ENCODE results near the gene COL15A1.
A peak's percentile ranks its signal among the peaks of the same experiment; 100 is the strongest.
"Not testable (repeated sequence)": the region's sequence is repeated elsewhere in the genome, so short reads cannot be mapped to it uniquely, and the experiment has no call there.

Gene COL15A1

GRCh38 chr9:98943682-98944056 is at the start of gene COL15A1:
Gene COL15A1 (plus strand): TSS chr9:98943907. CDS start chr9:98944062, 155 bp downstream.
- DNase-seq: peak; percentile 38

- DNase-seq: no peak
Measured at GRCh38 chr9:98894171-98894570, 49.5 kb upstream of the COL15A1 start.

DNA sequence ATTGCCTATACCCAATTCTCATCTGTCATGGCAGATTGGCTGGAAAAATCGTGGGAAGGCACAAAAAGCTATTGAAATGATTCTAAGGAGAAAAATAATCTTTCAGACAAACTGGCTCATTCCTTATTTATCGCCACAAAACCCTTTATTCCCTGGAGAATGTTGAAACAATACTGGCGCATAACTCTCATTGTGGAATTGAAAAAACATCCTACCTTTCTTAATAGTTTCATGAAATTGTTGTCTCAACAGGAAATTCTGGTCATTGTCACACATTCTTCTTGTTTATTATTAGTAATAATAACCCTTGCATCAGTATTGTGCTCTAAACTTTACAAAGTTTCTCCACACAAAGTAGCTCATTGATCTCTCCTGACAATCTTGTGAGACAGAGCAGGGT is 48.9 kb upstream of the COL15A1 start:
- no peak for DNase-seq

GRCh38 chr9:98896632-98897031 is 47.1 kb upstream of the COL15A1 start:
- no peak for DNase-seq

DNA sequence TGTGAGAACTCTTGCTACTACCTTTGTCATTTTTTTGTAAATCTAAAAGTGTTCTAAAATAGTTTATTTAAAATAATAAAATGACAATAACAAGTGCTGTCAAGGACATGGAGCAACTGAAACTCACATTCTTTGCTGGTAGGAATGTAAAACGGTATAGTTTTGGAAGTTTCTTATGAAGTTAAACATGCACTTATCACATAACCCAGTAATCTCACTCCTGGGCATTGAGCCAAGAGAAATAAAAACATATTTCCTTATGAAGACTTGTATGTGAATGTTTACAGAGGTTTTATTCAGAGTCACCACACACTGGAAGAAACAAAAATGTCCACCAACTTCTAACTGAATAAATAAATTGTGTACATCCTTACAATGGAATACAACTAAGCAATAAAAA is 46.0 kb upstream of the COL15A1 start:
- DNase-seq: no peak

DNA sequence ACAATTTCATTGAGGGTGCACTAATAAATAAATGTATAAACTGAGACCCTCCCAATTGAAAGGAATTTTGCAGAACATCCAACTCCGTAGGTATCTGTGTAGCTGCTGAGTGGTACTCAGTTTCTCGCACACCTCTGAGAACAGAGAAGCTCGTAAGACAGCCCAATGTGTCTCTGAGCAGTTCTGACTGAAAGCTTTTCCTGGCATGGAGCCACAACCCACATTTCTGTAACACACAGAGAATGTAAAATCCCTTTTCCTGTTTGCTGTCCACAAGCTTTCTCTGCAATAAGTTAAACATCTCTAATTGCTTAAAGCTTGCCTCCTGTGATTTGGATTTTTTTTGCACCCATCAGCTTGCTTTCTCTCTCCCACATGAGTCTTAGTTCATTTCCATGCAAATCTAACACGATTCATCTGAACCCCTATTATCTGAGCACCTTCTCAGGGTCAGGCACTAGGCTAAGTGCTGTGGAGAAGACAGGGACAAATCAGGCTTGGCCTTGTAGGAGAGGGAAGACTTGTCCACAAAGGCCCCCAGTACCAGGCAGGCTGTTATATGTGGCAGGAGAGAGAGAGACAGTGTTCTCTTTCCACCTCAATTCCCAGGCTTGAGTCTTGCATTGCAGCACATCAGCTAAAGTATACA is 44.2 kb upstream of the COL15A1 start:
- no peak for DNase-seq

GRCh38 chr9:98900244-98900643 is 43.5 kb upstream of the COL15A1 start:
- DNase-seq: no peak

DNA sequence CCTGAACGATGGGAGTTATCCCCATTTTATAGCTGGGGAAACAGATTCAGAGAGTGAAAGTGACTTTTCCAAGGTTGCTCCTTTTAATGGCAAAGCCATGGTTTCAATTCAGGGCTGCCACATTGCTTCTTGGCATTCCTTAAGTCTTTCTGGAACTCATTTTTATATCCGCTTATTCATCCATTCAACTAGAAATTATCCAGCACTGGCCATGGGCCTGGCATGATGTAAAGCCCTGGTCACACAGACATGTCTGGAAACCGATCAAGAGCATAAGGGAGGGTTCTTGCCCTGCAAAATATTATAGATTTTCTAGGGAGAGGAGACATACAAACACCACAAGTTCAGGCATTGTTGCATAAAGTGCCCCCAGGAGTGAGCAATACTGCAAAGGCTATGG is 43.0 kb upstream of the COL15A1 start:
- DNase-seq: no peak

DNA sequence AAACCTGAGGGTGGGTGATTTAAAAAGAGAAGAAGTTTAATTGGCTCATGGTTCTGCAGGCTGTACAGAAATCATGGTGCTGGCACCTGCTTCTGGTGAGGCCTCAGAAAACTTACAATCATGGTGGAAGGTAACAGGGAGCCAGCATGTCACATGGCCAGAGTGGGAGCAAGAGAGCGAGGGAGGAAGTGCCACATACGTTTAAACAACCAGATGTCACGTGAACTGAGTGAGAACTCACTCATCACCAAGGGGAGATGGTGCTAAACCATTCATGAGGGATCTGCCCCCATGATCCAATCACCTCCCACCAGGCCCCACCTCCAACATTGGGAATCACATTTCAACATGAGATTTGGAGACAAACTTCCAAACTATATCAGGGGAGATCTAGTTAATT is 41.9 kb upstream of the COL15A1 start:
- DNase-seq: not testable (repeated sequence)

DNA sequence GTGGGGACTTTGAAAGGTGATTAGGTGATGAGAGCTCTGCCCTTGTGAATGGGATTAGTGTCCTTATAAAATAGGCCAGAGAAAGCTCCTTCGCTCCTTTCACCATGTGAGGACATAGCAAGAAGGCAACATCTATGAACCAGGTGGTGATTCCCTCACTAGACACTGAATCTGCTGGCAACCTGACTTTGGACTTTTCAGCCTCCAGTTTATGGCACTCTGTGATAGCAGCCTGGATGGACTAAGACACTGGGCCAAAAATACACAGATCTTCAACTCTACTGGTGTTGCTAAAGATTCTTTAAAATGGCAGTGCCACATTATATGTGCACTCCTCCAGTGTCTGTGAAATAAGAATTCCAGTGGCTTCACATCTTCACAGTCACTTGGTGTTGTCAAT is 41.2 kb upstream of the COL15A1 start:
- DNase-seq: no peak

GRCh38 chr9:98902925-98903324 is 40.8 kb upstream of the COL15A1 start:
- no peak for DNase-seq

DNA sequence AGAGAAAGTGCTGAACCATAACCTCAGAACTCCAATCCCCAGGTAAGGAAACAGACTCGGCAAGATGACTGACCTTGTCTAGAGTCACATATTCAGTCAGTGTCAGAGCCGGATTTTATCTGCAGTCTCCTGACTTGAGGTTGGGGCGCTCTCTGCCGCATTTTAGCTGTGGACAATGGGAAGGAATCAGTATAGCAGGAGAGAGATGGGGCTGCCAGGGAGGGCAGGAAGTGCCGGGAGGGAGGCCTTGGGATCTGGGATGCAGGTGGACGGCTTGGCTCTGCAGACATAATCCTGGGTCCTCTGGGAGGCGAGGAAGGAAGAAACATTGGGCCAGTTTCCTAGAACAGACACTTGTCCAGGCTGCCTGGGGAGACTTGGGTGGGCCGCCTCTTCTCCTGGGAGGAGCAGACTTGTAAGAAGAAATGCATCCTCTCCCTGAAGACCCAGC is 39.7 kb upstream of the COL15A1 start:
- no peak for DNase-seq

- DNase-seq: no peak
Measured at GRCh38 chr9:98905015-98905414, 38.7 kb upstream of the COL15A1 start.

DNA sequence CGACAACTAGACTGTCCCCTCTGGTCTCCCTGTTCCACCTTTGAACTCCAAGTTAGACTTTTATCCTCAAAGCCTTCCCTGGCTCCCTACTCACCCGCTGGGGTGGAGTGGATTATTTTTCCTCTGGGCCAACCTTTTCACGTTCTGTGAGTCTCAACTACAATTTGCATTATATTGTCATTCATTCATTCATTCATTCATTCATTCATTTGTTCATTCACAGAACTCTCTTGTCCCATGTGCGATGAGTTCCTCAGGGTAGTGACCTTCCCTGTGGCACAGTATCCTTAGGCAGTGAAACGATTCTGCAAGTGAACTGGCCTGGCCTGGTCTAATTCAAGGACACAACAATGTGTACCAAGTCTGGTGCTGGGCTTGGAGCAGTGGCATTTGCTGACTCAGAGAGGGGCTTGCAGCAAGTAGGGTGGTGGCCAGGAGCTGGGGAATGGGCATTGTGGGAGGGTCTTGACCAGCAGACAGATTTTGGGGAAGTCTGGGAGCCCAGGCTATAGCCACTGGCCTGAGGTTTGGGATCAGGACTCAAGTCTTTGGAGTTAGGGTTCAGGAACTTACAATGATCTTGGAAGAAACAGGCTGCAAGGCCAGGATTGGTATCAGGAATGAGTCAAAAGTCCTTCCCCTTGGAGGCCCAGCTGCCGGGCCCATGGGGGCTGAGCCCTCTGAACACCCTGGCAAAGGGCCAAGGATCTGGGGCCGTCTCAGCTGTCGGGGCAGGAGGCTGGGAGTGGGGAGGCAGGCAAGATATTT is 37.2 kb upstream of the COL15A1 start:
- DNase-seq: no peak

DNA sequence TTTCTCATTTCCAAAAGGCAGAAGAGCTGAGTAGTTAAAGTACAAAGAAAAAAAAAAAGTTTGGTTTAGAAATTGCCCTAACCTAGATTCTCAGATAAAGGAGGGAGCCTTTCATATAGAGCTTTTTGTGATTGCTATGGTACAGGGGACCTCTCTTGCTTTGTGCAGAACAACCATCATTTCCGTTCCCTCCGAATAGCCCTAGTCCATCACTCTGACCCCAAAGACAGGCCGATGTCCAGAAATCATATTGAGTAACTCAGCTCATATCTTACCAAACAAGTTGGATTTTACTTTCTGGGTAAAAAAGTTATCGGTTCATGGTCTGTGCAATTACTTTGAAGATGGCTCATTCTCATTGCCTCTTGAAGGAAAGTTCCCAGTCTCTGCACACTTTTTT is 36.7 kb upstream of the COL15A1 start:
- no peak for DNase-seq

DNA sequence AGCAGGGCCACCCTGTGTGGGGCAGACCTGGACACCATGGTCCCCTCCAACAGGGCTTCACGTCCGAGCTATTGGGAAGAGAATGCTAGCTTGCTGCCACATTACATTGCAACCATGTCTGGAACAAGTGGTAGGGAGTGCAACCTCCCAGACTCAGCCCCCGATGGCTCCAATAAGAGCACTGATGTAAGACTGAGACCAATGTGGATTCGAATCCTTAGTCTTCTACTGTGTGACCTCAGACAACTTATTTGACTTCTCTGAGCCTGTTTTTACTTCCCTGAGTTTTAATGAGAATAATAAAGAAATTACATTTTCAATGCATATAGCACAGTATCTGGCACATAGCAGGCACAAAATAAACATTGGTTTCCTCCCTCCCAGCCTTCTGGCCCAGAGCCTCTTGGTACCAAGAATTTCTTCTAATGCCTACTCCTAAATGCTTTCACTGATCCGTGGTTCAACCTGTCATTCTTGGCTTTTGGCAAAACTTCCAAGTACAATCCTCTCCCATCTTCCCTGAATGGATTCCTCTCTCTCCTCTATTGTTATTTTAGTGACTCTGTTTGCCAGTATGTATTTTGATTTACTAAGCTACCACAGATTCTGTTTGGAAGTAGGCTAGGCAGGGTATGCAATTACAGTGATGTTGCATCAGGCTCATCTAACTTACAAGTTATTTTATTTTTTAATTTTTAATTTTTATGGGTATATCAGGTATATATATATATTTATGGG is 34.6 kb upstream of the COL15A1 start:
- DNase-seq: no peak

DNA sequence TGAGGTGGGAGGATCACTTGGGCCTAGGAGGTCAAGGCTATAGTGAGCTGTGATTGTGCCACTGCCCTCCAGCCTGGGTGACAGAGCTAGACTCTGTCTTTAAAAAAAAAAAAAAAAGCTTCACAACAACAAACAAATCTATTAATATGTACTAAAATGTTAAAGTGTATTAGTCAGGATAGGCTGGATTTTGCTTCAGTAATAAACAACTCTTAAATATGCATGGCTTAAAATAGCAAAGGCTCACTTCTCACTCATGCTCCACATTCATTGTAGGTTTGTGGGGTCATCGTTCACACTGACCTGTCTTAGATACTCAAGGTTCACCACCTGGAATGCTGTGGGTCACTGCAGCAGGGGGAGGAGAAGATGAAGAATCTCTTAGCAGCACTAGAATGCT is 33.8 kb upstream of the COL15A1 start:
- DNase-seq: no peak

- DNase-seq: no peak
Measured at GRCh38 chr9:98911042-98911441, 32.7 kb upstream of the COL15A1 start.

DNA sequence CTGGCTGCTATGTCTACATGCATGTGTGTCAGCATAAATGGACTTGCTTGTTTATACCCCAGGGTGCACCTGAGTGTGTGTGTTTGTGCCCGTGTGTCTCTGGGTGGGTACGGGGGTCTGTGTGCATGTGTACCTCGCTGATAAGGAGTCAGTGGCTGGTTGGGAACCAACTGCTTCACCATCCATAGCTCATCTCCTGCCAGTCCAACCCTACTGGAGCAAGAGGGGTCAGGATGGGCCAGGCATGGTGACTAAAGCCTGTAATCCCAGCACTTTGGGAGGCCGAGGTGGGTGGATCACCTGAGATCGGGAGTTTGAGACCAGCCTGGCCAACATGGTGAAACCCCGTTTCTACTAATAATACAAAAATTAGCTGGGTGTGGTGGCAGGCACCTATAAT is 32.0 kb upstream of the COL15A1 start:
- DNase-seq: not testable (repeated sequence)

DNA sequence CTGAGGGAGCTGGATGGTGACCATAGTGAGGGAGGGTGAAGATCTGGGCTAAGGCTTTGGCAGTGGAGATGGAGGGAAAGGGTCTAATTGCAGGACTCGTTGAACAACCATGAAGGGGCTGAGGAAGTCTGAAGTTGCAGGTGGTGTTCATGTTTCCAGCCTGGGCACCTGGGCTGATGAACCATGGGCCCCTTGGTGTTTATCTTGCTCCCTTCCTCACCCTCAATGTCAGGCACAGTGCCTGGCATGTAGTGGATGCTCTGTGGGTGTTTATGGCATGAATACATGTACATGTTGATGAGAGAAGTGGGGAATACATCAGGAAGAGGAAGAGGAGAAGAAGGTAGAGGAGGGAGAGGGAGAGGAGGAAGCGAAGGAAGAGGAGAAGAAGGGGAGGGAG is 31.3 kb upstream of the COL15A1 start:
- DNase-seq: no peak

DNA sequence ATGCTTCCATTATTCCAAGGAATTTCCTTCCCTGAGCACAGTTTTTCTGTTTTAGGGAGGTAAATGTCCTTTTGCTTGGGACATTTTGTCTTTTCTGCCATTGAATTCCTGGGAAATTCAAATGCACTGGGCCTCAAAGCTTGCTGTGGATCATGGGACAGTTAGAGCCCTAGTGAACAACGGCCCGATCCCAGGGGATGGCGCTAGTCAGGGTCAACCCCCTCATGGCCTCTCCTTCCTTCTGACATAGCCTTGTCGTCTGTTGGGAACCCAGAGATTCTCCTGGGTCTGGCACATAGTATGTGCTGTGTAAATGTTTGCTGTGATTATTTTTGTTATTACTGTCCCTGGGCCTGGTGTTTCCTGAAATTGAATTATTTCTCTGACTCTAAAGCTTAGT is 30.7 kb upstream of the COL15A1 start:
- DNase-seq: no peak

DNA sequence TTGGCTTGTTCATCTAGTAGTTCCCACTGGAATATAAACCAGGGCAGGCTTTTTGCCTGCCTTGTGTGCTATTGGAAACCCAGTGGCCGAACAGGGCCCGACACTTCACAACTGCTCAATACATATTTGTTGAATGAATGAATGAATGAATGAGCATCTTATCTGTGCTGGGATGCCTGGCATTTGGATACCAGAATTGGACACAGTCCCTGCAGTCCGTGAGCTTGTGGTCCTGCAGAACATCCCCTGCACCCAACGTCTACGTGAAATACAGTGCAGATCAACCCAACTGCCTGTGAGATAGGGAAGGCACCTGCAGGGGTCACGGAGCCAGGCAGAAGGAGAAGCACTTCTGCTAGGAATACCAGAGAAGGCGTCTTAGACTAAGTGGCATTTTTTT is 30.0 kb upstream of the COL15A1 start:
- DNase-seq: no peak

DNA sequence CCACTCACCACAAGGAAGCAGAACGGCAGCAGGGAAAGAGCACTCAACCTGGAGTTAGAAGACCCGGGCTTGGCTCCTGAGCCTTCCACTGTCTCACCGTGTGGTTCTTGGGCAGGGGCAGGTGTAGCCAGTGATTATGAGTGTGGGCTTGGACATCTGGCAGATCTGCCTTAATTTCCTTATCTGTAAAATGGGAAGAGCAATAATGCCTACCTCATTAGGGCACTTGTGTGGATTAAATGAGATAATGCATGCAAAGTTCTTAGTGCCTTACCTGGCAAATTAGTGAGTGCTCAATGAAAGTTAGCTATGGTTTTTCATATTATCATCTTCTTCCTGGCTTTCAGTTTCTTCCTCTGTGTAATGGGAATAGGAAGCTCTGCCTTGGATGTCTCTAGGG is 28.1 kb upstream of the COL15A1 start:
- no peak for DNase-seq

DNA sequence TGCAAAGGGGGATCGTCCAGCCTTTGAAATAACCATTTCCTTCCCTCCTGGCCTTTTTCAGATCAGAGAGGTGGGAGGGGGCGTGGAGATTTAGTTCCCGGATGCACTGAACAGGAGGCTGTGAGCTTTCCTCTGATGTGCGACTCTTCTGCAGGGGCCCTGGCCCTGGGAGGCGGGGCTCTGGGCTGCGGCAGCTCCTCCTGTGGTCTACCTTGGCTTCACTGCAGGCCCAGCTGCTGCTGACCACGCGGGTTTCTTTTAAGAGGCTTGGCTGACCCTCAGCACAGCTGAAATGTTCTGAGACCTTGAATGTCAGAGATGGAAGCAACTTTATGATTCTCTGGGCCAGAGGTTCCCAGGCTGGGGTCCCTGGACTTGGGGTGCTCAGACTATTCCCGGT is 27.0 kb upstream of the COL15A1 start:
- peak; percentile 21 for DNase-seq

All from NCI-H146 (cell line).